Measurements from ENCODE around the gene TSPOAP1.

The TSPOAP1 gene

GRCh38 chr17:58253082-58253481 is 75.5 kb downstream of the TSPOAP1 start:
- no peak for DNase-seq (ENCODE audit: low read depth in 2 of 2)

- DNase-seq (ENCODE audit: low read depth in 2 of 2) = no peak
These were observed 76.5 kb downstream of the TSPOAP1 start for GRCh38 chr17:58252141-58252540.
